OCI-M2 (cell line): Measurements from ENCODE around the gene ZFP82.

Experiments
- DNase-seq: peaks from one replicate; lab custom pipeline; 2025; ENCODE audit not compliant: unreplicated experiment; lab: John Stamatoyannopoulos, UW

Gene ZFP82

GRCh38 chr19:36418287-36419001 is at the start of gene ZFP82:
TSS of gene ZFP82 (minus strand) at chr19:36418644. CDS start at chr19:36409789, 8,855 bp downstream.
- DNase-seq, result peak; percentile 97

DNA sequence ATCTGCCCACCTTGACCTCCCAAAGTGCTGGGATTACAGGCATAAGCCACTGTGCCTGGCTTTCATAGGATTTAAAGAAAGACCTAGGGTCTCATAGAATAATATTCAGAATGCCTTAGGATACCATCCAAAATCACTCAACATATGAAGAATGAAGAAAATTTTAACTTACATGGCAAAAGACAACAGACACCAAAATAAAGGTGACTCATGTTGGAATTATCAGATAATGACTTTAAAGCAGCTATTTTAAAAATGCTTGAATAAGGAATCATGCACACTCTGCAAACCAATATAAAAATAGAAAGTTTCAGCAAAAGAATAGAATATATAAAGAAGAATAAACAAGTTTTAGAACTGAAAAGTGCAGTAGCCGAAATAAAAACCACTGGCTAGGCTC is 41.6 kb upstream of the ZFP82 start:
- DNase-seq, result no peak

DNA sequence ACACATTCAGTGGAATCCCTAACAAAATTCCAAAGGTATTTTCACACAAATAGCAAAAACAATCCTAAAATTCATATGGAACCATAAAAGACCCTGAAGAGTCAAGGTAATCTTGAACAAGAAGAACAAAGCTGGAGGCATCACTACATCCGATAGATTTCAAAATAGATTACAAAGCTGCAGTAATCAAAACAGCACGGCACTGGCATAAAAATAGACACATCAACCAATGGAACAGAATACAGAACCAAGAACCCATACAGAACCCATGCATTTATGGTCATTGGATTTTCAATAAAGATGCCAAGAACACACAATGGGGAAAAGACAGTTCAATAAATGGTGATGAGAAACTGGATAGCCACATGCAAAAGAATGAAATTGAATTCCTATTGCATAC is 38.4 kb upstream of the ZFP82 start:
- no peak for DNase-seq

- no peak for DNase-seq
These were observed 30.7 kb upstream of the ZFP82 start for GRCh38 chr19:36449059-36449670.

- no peak for DNase-seq
These were observed 22.9 kb upstream of the ZFP82 start for GRCh38 chr19:36441339-36441738.

GRCh38 chr19:36436531-36436930 is 18.1 kb upstream of the ZFP82 start:
- DNase-seq, result no peak

GRCh38 chr19:36423925-36424324 is 5.5 kb upstream of the ZFP82 start:
- DNase-seq, result no peak

GRCh38 chr19:36421749-36422481 is 3.5 kb upstream of the ZFP82 start:
- no peak for DNase-seq

DNA sequence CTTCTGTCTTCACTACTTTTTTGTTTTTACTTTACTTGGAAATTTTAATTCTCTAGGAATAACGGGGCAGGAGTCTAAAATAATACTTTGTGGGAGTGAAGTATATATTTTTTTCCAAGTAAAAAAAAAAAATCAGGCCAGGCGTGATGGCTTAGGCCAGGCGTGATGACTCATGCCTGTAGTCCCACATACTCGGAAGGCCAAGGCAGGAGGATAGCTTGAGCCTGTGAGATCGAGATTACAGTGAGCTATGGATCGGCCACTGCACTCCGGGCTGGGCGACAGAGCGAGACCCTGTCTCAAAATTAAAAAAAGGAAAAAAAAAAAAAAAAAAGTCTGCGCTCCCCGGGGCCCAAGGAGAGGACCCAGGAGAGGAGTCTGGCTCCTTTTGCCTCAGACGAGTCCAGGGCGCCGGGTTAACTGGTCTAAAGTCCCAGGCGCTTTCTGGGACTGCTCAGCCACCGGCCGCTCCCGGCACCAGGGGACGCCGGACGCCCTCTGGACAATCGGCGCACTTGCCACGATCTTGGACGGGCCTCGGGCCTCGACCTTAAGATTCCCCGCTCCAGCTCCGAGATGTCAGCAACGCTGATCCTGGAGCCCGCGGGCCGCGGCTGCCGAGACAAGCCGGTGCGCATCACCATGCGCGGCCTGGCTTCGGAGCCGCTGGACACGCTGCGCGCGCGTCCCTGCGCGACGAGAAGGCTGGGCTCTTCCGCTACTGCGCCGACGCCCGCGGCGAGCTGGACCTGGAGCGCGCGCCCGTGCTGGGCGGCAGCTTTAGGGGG is 2.7 kb upstream of the ZFP82 start:
- peak; percentile 70 for DNase-seq

- no peak for DNase-seq
These were observed 625 bp downstream of the ZFP82 start for GRCh38 chr19:36417752-36418286.

DNA sequence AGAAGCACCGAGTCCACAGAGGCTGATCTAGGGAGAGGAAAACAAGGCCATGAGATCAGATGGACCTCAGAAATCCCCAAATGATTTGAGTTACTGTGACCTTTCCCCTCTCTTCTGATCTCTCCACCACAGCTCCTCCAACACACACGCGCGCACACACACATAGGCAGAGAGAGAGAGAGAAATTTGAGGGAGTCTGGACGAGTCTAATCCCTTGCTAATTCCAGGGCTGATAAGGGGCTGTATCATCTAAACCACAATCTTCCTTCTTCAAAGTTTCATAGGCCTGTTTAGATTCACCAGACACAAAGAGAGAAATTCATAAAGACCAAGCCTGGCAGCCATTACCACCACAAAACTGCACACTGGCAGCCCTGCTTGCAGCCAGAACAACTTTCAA is 8.6 kb downstream of the ZFP82 start:
- DNase-seq, result no peak

DNA sequence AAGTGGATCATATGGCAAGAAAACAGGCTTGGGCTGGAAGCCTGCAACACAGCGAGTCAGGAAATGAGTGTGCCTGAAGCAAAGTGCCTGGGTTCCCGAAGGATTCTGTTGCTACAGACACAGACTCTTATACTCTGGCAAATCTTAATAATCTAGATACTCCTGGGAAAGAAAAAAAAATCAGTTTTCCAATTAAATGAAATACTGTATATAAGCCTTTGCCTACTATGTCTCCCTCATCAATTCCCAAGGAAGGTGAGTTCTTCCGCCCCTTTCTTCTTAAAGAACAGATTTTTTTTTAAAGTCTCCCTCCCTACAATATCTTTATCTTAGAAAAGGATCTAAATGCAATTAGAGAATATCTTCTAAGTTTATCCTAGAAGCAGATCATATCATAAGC is 10.3 kb downstream of the ZFP82 start:
- no peak for DNase-seq

GRCh38 chr19:36404498-36404897 is 13.9 kb downstream of the ZFP82 start:
- DNase-seq, result no peak

GRCh38 chr19:36401475-36401874 is 17.0 kb downstream of the ZFP82 start:
- DNase-seq, result no peak

GRCh38 chr19:36398571-36398970 is 19.9 kb downstream of the ZFP82 start:
- DNase-seq, result no peak

DNA sequence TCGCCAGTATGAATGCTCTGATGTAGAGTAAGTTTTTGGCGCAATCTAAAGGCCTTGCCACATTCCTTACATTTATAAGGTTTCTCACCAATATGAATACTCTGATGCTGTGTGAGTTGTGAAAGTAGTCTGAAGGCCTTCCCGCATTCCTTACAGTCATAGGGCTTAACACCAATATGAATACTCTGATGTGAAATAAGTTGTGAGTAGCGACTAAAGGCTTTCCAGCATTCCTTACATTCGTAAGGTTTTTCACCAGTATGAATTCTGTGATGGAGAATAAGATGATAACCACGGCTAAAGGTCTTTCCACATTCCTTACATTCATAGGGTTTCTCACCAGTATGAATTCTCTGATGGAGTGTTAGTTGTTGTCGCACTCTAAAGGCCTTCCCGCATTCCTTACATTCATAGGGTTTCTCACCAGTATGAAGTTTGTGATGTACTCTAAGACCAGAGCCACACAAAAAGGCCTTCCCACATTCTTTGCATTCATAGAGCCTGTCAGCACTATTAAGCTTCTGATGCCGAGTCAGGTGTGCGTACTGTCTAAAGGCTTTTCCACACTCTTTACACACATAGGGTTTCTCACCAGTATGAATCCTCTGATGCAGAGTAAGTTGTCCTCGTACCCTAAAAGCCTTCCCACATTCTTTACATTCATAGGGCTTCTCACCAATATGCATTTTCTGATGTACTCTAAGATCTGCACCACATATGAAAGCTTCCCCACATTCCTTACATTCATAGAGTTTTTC is 25.3 kb downstream of the ZFP82 start:
- DNase-seq, result no peak

DNA sequence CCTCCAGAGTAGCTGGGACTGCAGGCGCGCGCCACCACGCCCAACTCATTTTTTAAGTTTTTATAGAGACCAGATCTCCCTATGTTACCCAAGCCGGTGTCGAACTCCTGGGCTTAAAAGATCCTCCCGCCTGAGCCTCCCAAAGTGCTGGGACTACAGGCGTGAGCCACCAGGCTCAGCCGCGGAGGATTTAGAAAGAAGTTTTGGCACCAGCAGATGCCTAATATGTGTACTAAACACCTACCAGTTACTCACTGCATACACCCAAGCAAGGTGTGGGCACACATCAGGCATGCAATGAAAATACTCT is 39.0 kb downstream of the ZFP82 start:
- DNase-seq, result no peak

DNA sequence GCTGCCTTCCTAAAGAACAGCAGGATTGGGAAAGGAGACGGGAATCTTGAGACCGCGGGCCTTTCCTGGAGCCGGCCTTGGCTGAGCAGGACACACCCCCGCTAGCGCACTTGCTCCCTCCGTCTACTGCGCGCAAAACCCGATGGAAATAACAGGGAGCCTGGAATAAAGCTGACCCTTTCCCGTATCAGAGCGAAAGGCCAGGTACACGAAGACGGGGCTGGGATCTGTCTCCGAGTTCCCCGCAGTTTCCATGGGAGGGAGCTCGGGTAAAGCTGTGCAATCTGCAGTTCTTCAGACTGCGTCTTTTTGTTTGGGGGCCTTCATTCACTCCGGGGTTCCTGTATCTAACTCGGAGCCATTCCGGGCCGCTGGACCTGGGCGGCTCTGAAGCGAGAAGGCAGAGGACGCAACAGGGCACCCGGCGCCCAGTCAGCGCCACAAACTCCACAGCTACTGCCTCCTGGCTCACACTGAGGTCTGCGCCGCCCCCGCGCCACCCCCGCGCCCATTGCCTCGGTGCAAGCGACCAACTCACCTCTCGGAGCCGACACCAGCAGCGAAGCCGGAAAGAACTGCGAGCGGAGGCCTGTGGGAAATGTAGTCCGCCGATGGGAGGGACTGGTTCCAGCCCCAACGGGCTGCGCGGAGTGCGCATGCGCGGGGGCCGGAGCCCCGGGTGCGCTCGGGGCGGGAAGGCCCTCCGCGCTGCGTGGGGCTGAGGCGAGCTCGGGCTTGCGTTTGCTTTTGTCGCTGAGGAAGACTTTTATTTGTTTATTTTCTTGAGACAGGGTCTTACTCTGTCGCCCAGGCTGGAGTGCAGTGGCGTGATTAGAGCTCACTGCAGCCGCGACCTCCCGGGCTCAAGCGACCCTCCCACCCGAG is 39.6 kb downstream of the ZFP82 start, which contains the start of gene ZFP14:
TSS of gene ZFP14 (minus strand) at position 577 of the 885 bp plus-strand sequence. CDS start 11,309 bp downstream, outside the sequence.
- DNase-seq, result peak; percentile 98

DNA sequence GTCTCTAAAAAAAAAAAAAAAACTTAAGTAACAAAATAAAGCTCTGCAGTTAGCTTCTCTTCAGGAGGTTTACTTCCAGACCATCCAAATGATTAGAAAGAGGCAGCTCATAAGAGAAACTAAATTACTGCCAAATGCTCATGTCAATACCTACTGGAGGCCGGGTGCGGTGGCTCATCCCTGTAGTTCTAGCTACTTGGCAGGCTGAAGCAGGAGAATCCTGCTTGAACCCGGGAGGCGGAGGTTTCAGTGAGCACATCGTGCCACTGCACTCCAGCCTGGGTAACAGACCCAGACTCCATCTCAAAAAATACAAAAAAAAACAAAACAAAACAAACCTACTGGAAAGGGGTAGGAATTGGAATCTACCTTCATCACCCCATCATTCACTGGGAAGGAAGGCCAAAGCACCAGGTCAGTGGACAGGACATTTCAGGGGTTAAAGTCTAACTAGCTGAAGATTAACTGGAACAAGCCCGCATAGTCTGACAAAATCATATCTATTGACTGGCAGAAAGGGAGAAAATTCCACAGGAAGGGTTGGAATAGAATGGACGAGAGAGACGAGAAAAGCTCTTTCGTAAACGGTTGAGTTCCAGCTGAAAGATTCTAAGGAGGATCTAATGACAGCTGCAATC is 40.8 kb downstream of the ZFP82 start:
- no peak for DNase-seq
